Measurements from ENCODE around the gene TENM4. TPM values are rescaled to one million over a fixed set of nuclear protein-coding genes. Genes with fewer than 3 reads are reported as not detected.

The TENM4 gene
- total and polyA plus RNA-seq, 2 of the 8 experiments (the other 6 are each of a cell fraction or from before 2014, with no cell fraction given), result 3.5 to 7.2 TPM

DNA sequence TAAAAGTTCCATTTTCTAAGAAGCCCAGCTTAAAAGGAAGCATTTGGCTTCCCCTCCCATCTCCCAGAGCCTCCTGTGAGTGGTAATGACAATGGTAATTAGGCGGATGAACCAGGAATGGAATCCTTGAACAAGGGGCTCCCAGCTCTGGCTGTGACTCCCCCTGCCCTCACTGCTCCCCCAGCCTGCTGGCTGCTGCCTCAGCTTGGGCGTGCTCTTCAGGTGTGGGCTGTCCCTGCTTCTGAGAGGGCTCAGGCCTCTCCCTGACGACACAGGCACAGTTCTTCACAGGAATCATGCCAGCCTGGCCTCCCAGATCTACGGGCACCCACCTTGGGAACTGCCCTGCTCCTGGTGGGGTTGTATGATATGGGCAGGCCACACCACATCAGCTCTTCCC lies 784.5 kb downstream of the TENM4 start:
- Histone ChIP-seq H3K27ac (ENCODE audit: low read depth, low read length) (no peak overlapping the region), H2AFZ (ENCODE audit: low read length) (no peak overlapping the region), H3K23me2 (ENCODE audit: low read depth, low read length) (no peaks in the 10 kb centered on the region), H3K4me2 (ENCODE audit: insufficient read depth in 1 of 2, low read depth in 2 of 2, low read length in 2 of 2) (no peak overlapping the region), H4K8ac (ENCODE audit: extremely low read depth, insufficient read depth, low read length) (no peak overlapping the region), H4K5ac (ENCODE audit: insufficient read length, low read depth, low read length) (no peak overlapping the region), H2BK120ac (replicated peaks; ENCODE audit: low read depth, low read length) (no peak overlapping the region), H4K91ac (replicated peaks; ENCODE audit: insufficient read length, low read length) (no peak overlapping the region), H3K79me1 (ENCODE audit: low read depth, low read length) (no peaks in the 10 kb centered on the region), H3K4me3 (ENCODE audit: extremely low read depth in 1 of 4, insufficient read depth in 2 of 4, low read depth in 3 of 4, low read length in 4 of 4) (no peak overlapping the region), H3K18ac (ENCODE audit: extremely low read depth, low read length) (no peak overlapping the region), H3K14ac (ENCODE audit: insufficient read length) (no peak overlapping the region), H3K9ac (replicated peaks in 1 of 4; ENCODE audit: extremely low read depth in 1 of 4, low read depth in 3 of 4, low read length in 3 of 4) (no peak overlapping the region), H3K4me1 (replicated peaks in 1 of 4; ENCODE audit: control insufficient read depth in 3 of 4, insufficient read depth in 4 of 4, low read length in 3 of 4) (no peaks in the 10 kb centered on the region; a peak in 1 of 7 replicates), H3K79me2 (ENCODE audit: control insufficient read depth in 1 of 2, insufficient read depth in 2 of 2, low read length in 2 of 2) (no peaks in the 10 kb centered on the region), H3K23ac (ENCODE audit: insufficient read length) (no peak overlapping the region), H2BK5ac (ENCODE audit: low read depth, low read length) (0 out of 2 replicates have a peak overlapping the region, but pooled peaks have one; percentile 30), H2BK20ac (ENCODE audit: low read length) (no peak overlapping the region), H2AK5ac (ENCODE audit: low read depth, low read length) (no peak overlapping the region), H3K4ac (replicated peaks; ENCODE audit: insufficient read length, low read depth, low read length) (no peak overlapping the region), H3K36me3 (ENCODE audit: control insufficient read depth in 2 of 4, insufficient read depth in 4 of 4, low read length in 3 of 4) (no peaks in the 10 kb centered on the region; a peak in 1 of 8 replicates), H3K56ac (replicated peaks; ENCODE audit: insufficient read length, low read depth, low read length) (no peak overlapping the region), H2BK15ac (ENCODE audit: low read length) (no peak overlapping the region), H3K9me3 (ENCODE audit: insufficient read depth in 2 of 2, low read depth in 1 of 2, low read length in 1 of 2) (no peaks in the 10 kb centered on the region), H3K27me3 (replicated peaks in 1 of 4; ENCODE audit: control insufficient read depth in 3 of 4, extremely low read depth in 1 of 4, insufficient read depth in 3 of 4, low read length in 3 of 4) (no peaks in the 10 kb centered on the region), H4K20me1 (replicated peaks in 1 of 2; ENCODE audit: control insufficient read depth in 1 of 2, insufficient read depth in 2 of 2, low read length in 2 of 2) (no peaks in the 10 kb centered on the region), H2BK12ac (ENCODE audit: low read depth, low read length) (no peak overlapping the region)
- ChIA-PET POLR2A (ENCODE audit: partially characterized antibody) (no interaction called here), CTCF (ENCODE audit: partially characterized antibody) (interaction anchor here (0.6 to 10.2 kb wide), 7 partner anchors 8 to 308 kb away, joined by 3 to 143 read pairs (median 7); no protein-coding TSS in a partner anchor)
- 91% methylated on average over 3 of the region's 4 CpGs; no CpG with 5 or more reads in 1 of the 2 experiments for WGBS, 2 experiments (ENCODE audit: extremely low coverage in 1 of 2, insufficient coverage in 1 of 2, insufficient read length in 1 of 2, insufficient replicate concordance in 2 of 2, low coverage in 1 of 2, low lambda C conversion rate in 2 of 2, missing lambda C conversion rate in 1 of 2)
- DNase-seq (ENCODE audit: low read depth in 1 of 2, low spot score in 2 of 2) (peak in 1 of 2 experiments; percentile 24), FAIRE-seq (no peak)
- no peak for TF ChIP-seq PHF8 (conservative IDR thresholded peaks at IDR 0.05; ENCODE audit: low read depth, low read length)
- TF ChIP-seq RNF2 (IDR thresholded peaks at IDR 0.05; ENCODE audit: borderline replicate concordance, low read depth, low read length, missing control alignments, poor library complexity, severe bottlenecking), result no peak
- no peak for TF ChIP-seq KDM5A (IDR thresholded peaks at IDR 0.05; ENCODE audit: low read length)
- no peak for TF ChIP-seq KDM1A (IDR thresholded peaks at IDR 0.05; ENCODE audit: borderline replicate concordance, low read length)
- no peak for TF ChIP-seq SP4 (IDR thresholded peaks at IDR 0.05; ENCODE audit: low read length)
- TF ChIP-seq CREB1 (IDR thresholded peaks at IDR 0.05), result no peak
- no peak for TF ChIP-seq TAF7 (optimal IDR thresholded peaks at IDR 0.05; ENCODE audit: borderline replicate concordance, low read depth, low read length)
- no peak for TF ChIP-seq MAFK (IDR thresholded peaks at IDR 0.05; ENCODE audit: low read depth, low read length)
- no peak for TF ChIP-seq JUND (IDR thresholded peaks at IDR 0.05; ENCODE audit: low read length)
- TF ChIP-seq POLR2A (IDR thresholded peaks at IDR 0.05; ENCODE audit: control extremely low read depth in 1 of 2, low read depth in 2 of 2, low read length in 2 of 2), result no peak
- no peak for TF ChIP-seq HDAC6 (IDR thresholded peaks at IDR 0.05; ENCODE audit: low read depth, low read length)
- no peak for TF ChIP-seq RFX5 (IDR thresholded peaks at IDR 0.05; ENCODE audit: borderline replicate concordance, low read depth, low read length)
- no peak for TF ChIP-seq ATF3 (IDR thresholded peaks at IDR 0.05; ENCODE audit: insufficient read depth, low read depth, low read length)
- no peak for TF ChIP-seq CBX8 (IDR thresholded peaks at IDR 0.05; ENCODE audit: borderline replicate concordance, low read depth, low read length)
